Left lung (tissue), 10 donors: ENCODE results near the gene NACC1. TPM values are rescaled to one million over a fixed set of nuclear protein-coding genes. Genes with fewer than 3 reads are reported as not detected.

Experiments
- ATAC-seq: fragments of 200-7000 bp; cut with Tn5 transposase; one replicate; pipeline ENCODE4 v1.9.1; 2020; ENCODE audit warnings: moderate library complexity
- DNase-seq, 4 donors: peaks; one replicate each; pipeline ENCODE4 v3.0.0-alpha.2; 2013 to 2020
- H3K27ac ChIP-seq, 2 donors: fragments of 200-600 bp; sonication (generic) in 1 of 2; one replicate each; pipeline versions ENCODE4 v1.5.0 to v1.8.0; 2020 to 2021
- H3K27me3 ChIP-seq, 2 donors: fragments of 200-600 bp; sonication (generic) in 1 of 2; one replicate each; pipeline versions ENCODE4 v1.5.0 to v1.8.0; 2020 to 2021
- H3K36me3 ChIP-seq, 2 donors: fragments of 200-600 bp; sonication (generic) in 1 of 2; one replicate each; pipeline versions ENCODE4 v1.5.0 to v1.8.0; 2020 to 2021
- H3K4me1 ChIP-seq, 2 donors: fragments of 200-600 bp; one replicate each; pipeline ENCODE4 v1.8.0; 2021
- H3K4me3 ChIP-seq, 2 donors: fragments of 200-600 bp; sonication (generic) in 1 of 2; one replicate each; pipeline versions ENCODE4 v1.5.0 to v1.8.0; 2020 to 2021; ENCODE audit warnings: mild to moderate bottlenecking in 1 of 2
- H3K9me3 ChIP-seq, 2 donors: fragments of 200-600 bp; sonication (generic) in 1 of 2; one replicate each; pipeline versions ENCODE4 v1.5.0 to v1.8.0; 2020 to 2021
- CTCF ChIP-seq, 2 donors: fragments of 200-600 bp; sonication (generic) in 1 of 2; IDR thresholded peaks; one replicate each; pipeline versions ENCODE4 v1.5.0 to v1.8.0; 2021; ENCODE audit warnings: antibody characterized with exemption in 2 of 2
- intact Hi-C, 2 donors: fragments of 100-400 bp; cut with DNase I; formaldehyde crosslinking; loops; one replicate each; pipeline versions ENCODE4 v1.11.2 to v1.14.2; 2022
- polyA plus RNA-seq, 6 donors: library from polyadenylated mRNA; unstranded; fragments of 120-200 nt; gene quantifications; one replicate each; pipeline ENCODE4 v1.2.1, GENCODE V29; 2013; ENCODE audit not compliant: insufficient read length in 6 of 6
- total RNA-seq, 2 donors: library from RNA; stranded (reverse); fragmentation: NEBNext Ultra II Directional; extraction: Animal tissue kit (Norgen Biotek cat#: 25700); gene quantifications; one replicate each; pipeline ENCODE4 v1.2.1, GENCODE V29; 2021
- donor health status: DM: no; HTN: yes; CAD: no.
- donor health status: DM: no; HTN: no; CAD: no.

NACC1 gene
- total and polyA plus RNA-seq, 8 donors, result 14.9 to 92.5 (median 21.1) TPM

- intact Hi-C loops, result no loop called here
- H3K27ac ChIP-seq, result peak overlapping the region in 1 of 2 donors; percentile 13
- peaks cover 0 to 13% of the 10 kb centered on the region in 2 donors for H3K36me3 ChIP-seq
- H3K4me3 ChIP-seq, result no peak overlapping the region
- no peaks in the 10 kb centered on the region for H3K27me3 ChIP-seq
- no peak for TF ChIP-seq CTCF (IDR thresholded peaks at IDR 0.05)
- peaks cover 28 to 43% of the 10 kb centered on the region in 2 donors for H3K4me1 ChIP-seq
- H3K9me3 ChIP-seq, result no peaks in the 10 kb centered on the region
- ATAC-seq, result no peak
- DNase-seq, result no peak
Observed at GRCh38 chr19:13082192-13083007, 35.7 kb upstream of the NACC1 start.

GRCh38 chr19:13083008-13083404, 35.1 kb upstream of the NACC1 start:
- Histone ChIP-seq H3K4me1 (peaks cover 26 to 42% of the 10 kb centered on the region in 2 donors), H3K27ac (peak overlapping the region in 1 of 2 donors; percentile 28), H3K4me3 (no peak overlapping the region), H3K36me3 (peaks cover 0 to 13% of the 10 kb centered on the region in 2 donors), H3K27me3 (no peaks in the 10 kb centered on the region), H3K9me3 (no peaks in the 10 kb centered on the region)
- intact Hi-C loops, result no loop called here
- no peak for ATAC-seq
- DNase-seq, result no peak
- TF ChIP-seq CTCF (IDR thresholded peaks at IDR 0.05), result no peak

GRCh38 chr19:13083627-13084026, 34.4 kb upstream of the NACC1 start:
- H3K4me1 ChIP-seq, result peaks cover 22 to 35% of the 10 kb centered on the region in 2 donors
- intact Hi-C loops, result no loop called here
- no peaks in the 10 kb centered on the region for H3K27me3 ChIP-seq
- no peak for ATAC-seq
- TF ChIP-seq CTCF (IDR thresholded peaks at IDR 0.05), result no peak
- no peaks in the 10 kb centered on the region for H3K9me3 ChIP-seq
- peaks cover 0 to 13% of the 10 kb centered on the region in 2 donors for H3K36me3 ChIP-seq
- DNase-seq, result no peak
- H3K27ac ChIP-seq, result no peak overlapping the region
- H3K4me3 ChIP-seq, result no peak overlapping the region

GRCh38 chr19:13085666-13086065, 32.4 kb upstream of the NACC1 start:
- intact Hi-C loops, result no loop called here
- ATAC-seq (peak; percentile 88), DNase-seq (no peak)
- Histone ChIP-seq H3K9me3 (no peaks in the 10 kb centered on the region), H3K4me1 (peaks cover 21% of the 10 kb centered on the region in 2 donors), H3K27ac (peak overlapping the region; percentile 23 to 75), H3K27me3 (no peaks in the 10 kb centered on the region), H3K36me3 (peaks cover 0 to 23% of the 10 kb centered on the region in 2 donors), H3K4me3 (no peak overlapping the region)
- TF ChIP-seq CTCF (IDR thresholded peaks at IDR 0.05), result no peak

GRCh38 chr19:13086341-13086740, 31.7 kb upstream of the NACC1 start:
- intact Hi-C loops, result no loop called here
- H3K9me3 ChIP-seq, result no peaks in the 10 kb centered on the region
- H3K4me1 ChIP-seq, result peaks cover 21 to 25% of the 10 kb centered on the region in 2 donors
- DNase-seq (no peak), ATAC-seq (no peak)
- peaks cover 0 to 26% of the 10 kb centered on the region in 2 donors for H3K36me3 ChIP-seq
- no peak overlapping the region for H3K4me3 ChIP-seq
- H3K27me3 ChIP-seq, result no peaks in the 10 kb centered on the region
- peak overlapping the region in 1 of 2 donors; percentile 75 for H3K27ac ChIP-seq
- TF ChIP-seq CTCF (IDR thresholded peaks at IDR 0.05), result no peak
